ENCODE measurements around the gene EVI5L. TPM values are rescaled to one million over a fixed set of nuclear protein-coding genes. Genes with fewer than 3 reads are reported as not detected.

The EVI5L gene
- total and polyA plus RNA-seq, 2 of the 4 experiments (the other 2 are of a cell fraction) = 12.7 to 14.6 TPM

GRCh38 chr19:7863971-7864689 lies 34.1 kb downstream of the EVI5L start:
- Histone ChIP-seq H4K5ac (ENCODE audit: low read depth, low read length) (no peak overlapping the region), H3K23ac (ENCODE audit: low read depth, low read length) (no peak overlapping the region), H2AK5ac (ENCODE audit: low read depth, low read length) (no peak overlapping the region), H3K4ac (ENCODE audit: low read depth, low read length) (no peak overlapping the region), H3K9ac (ENCODE audit: low read depth, low read length) (no peak overlapping the region), H3K79me1 (ENCODE audit: low read depth in 1 of 2, low read length in 2 of 2) (no peaks in the 10 kb centered on the region), H3K56ac (ENCODE audit: extremely low read depth, insufficient read depth, low read length) (no peak overlapping the region), H4K8ac (ENCODE audit: low read depth in 2 of 2, low read length in 2 of 2) (no peak overlapping the region), H2AK9ac (replicated peaks; ENCODE audit: low read depth, low read length, poor library complexity) (no peak overlapping the region), H2BK120ac (ENCODE audit: low read depth, low read length) (no peak overlapping the region), H3K9me1 (ENCODE audit: insufficient read depth, low read length) (no peaks in the 10 kb centered on the region), H2AFZ (replicated peaks; ENCODE audit: low read length, poor library complexity) (no peak overlapping the region), H3K4me2 (ENCODE audit: low read depth, low read length) (no peak overlapping the region), H4K91ac (ENCODE audit: insufficient read depth, low read depth, low read length) (no peak overlapping the region), H3K36me3 (ENCODE audit: control insufficient read depth, insufficient read depth, low read length) (no peaks in the 10 kb centered on the region), H3K27me3 (ENCODE audit: control insufficient read depth, insufficient read depth, low read length) (peaks cover 6% of the 10 kb centered on the region; the same call in 1 of the 2 replicates), H3K14ac (replicated peaks; ENCODE audit: low read depth, low read length) (no peak overlapping the region), H3K4me1 (ENCODE audit: control insufficient read depth, insufficient read depth, low read length) (peaks cover 10% of the 10 kb centered on the region), H3K27ac (ENCODE audit: insufficient read depth, low read length) (no peak overlapping the region), H2BK15ac (ENCODE audit: low read depth, low read length) (no peak overlapping the region), H3K18ac (ENCODE audit: low read depth, low read length) (no peak overlapping the region), H2BK5ac (ENCODE audit: low read depth, low read length, poor library complexity, severe bottlenecking) (no peak overlapping the region), H2BK20ac (ENCODE audit: low read depth, low read length) (no peak overlapping the region), H3K4me3 (ENCODE audit: insufficient read depth, low read depth, low read length) (no peak overlapping the region), H3K9me3 (ENCODE audit: control insufficient read depth, insufficient read depth, low read length) (no peaks in the 10 kb centered on the region), H4K20me1 (ENCODE audit: insufficient read depth, low read length) (0 out of 2 replicates have a peak, but pooled peaks cover 7% of the 10 kb centered on the region)
- ATAC-seq (ENCODE audit: low read depth) (no peak), DNase-seq (no peak)
- POLR2A ChIA-PET (ENCODE audit: unreplicated experiment) = no interaction called here
- no TSS peak for BruUV-seq (replicated peaks)
- TF ChIP-seq NFE2L2 (IDR thresholded peaks at IDR 0.05; ENCODE audit: low read depth, low read length) = no peak
- no peak for TF ChIP-seq BHLHE40 (IDR thresholded peaks at IDR 0.05; ENCODE audit: low read depth, low read length)
- no peak for TF ChIP-seq MAFK (IDR thresholded peaks at IDR 0.05; ENCODE audit: low read depth, low read length)
- no peak for TF ChIP-seq CEBPB (IDR thresholded peaks at IDR 0.05; ENCODE audit: low read depth, low read length)
- no peak for TF ChIP-seq MAZ (IDR thresholded peaks at IDR 0.05; ENCODE audit: borderline replicate concordance, low read depth, low read length)
- no peak for TF ChIP-seq RCOR1 (IDR thresholded peaks at IDR 0.05; ENCODE audit: insufficient replicate concordance, low read length)
- TF ChIP-seq FOS (IDR thresholded peaks at IDR 0.05; ENCODE audit: low read depth, low read length) = no peak
- no peak for TF ChIP-seq SMC3 (IDR thresholded peaks at IDR 0.05; ENCODE audit: low read depth, low read length)
- no peak for TF ChIP-seq CHD1 (IDR thresholded peaks at IDR 0.05; ENCODE audit: low read depth, low read length)
- TF ChIP-seq ELK1 (IDR thresholded peaks at IDR 0.05; ENCODE audit: borderline replicate concordance, low read depth, low read length) = no peak
- TF ChIP-seq RFX5 (IDR thresholded peaks at IDR 0.05; ENCODE audit: low read depth, low read length) = no peak
- no peak for TF ChIP-seq MXI1 (IDR thresholded peaks at IDR 0.05; ENCODE audit: borderline replicate concordance, low read depth, low read length)
- no peak for TF ChIP-seq POLR2A (IDR thresholded peaks at IDR 0.05; ENCODE audit: low read depth, low read length)
- no peak for TF ChIP-seq RAD21 (IDR thresholded peaks at IDR 0.05; ENCODE audit: low read length)
- TF ChIP-seq, protein P1, sequence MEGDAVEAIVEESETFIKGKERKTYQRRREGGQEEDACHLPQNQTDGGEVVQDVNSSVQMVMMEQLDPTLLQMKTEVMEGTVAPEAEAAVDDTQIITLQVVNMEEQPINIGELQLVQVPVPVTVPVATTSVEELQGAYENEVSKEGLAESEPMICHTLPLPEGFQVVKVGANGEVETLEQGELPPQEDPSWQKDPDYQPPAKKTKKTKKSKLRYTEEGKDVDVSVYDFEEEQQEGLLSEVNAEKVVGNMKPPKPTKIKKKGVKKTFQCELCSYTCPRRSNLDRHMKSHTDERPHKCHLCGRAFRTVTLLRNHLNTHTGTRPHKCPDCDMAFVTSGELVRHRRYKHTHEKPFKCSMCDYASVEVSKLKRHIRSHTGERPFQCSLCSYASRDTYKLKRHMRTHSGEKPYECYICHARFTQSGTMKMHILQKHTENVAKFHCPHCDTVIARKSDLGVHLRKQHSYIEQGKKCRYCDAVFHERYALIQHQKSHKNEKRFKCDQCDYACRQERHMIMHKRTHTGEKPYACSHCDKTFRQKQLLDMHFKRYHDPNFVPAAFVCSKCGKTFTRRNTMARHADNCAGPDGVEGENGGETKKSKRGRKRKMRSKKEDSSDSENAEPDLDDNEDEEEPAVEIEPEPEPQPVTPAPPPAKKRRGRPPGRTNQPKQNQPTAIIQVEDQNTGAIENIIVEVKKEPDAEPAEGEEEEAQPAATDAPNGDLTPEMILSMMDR (conservative IDR thresholded peaks at IDR 0.05; ENCODE audit: low read depth, low read length) = no peak
- no peak for TF ChIP-seq USF2 (IDR thresholded peaks at IDR 0.05; ENCODE audit: low read depth, low read length)
- WGBS, 2 experiments (ENCODE audit: extremely low coverage in 2 of 2, insufficient read length in 1 of 2) = 63% methylated on average over 8 of the region's 21 CpGs; no CpG with 5 or more reads in 1 of the 2 experiments
- dilution Hi-C loops (cut with HindIII; ENCODE audit: low sequenced_read_pairs, unreplicated experiment) (no loop called here), intact Hi-C loops (cut with micrococcal nuclease) (no loop called here), in situ Hi-C loops (cut with MboI; ENCODE audit: low sequenced_read_pairs) (no loop called here)
- CTCF ChIA-PET = interaction anchor here (0.6 kb wide), 1 partner anchor 92 kb away, joined by 6 read pairs; no protein-coding TSS in a partner anchor
